GM08714 (cell line): ENCODE results near the gene ARHGAP26.

Experiments used
- H3K4me3 ChIP-seq: fragments of 200-500 bp; sonication (Bioruptor generic); 2 replicates; pipeline ENCODE4 v1.5.1; 2014; ENCODE audit warnings: mild to moderate bottlenecking, low read length, inconsistent platforms
- ZNF274 ChIP-seq: IDR thresholded peaks from 2 replicates; pipeline ENCODE4 v1.6.1; 2012; ENCODE audit warnings: mild to moderate bottlenecking, low read depth, low read length

The ARHGAP26 gene

GRCh38 chr5:143119881-143120341, 349.7 kb downstream of the ARHGAP26 start:
- no peak for TF ChIP-seq ZNF274
- H3K4me3 ChIP-seq = no peak overlapping the region

GRCh38 chr5:143120460-143121134, 350.4 kb downstream of the ARHGAP26 start:
- H3K4me3 ChIP-seq = no peak overlapping the region
- TF ChIP-seq ZNF274 = no peak

GRCh38 chr5:143121135-143121475, 350.9 kb downstream of the ARHGAP26 start:
- TF ChIP-seq ZNF274 = no peak
- no peak overlapping the region for H3K4me3 ChIP-seq

- H3K4me3 ChIP-seq = no peak overlapping the region
- no peak for TF ChIP-seq ZNF274
Measured at GRCh38 chr5:143124593-143124992, 354.4 kb downstream of the ARHGAP26 start.

- no peak for TF ChIP-seq ZNF274
- H3K4me3 ChIP-seq = no peak overlapping the region
Measured at GRCh38 chr5:143126174-143127019, 356.2 kb downstream of the ARHGAP26 start.

GRCh38 chr5:143128412-143129071, 358.4 kb downstream of the ARHGAP26 start:
- no peak overlapping the region for H3K4me3 ChIP-seq
- TF ChIP-seq ZNF274 = no peak

- no peak for TF ChIP-seq ZNF274
- no peak overlapping the region for H3K4me3 ChIP-seq
Measured at GRCh38 chr5:143129203-143129602, 359.0 kb downstream of the ARHGAP26 start.

GRCh38 chr5:143129910-143130612, 359.9 kb downstream of the ARHGAP26 start:
- no peak for TF ChIP-seq ZNF274
- H3K4me3 ChIP-seq = no peak overlapping the region

GRCh38 chr5:143130613-143131305, 360.6 kb downstream of the ARHGAP26 start:
- H3K4me3 ChIP-seq = no peak overlapping the region
- TF ChIP-seq ZNF274 = no peak

- TF ChIP-seq ZNF274 = no peak
- H3K4me3 ChIP-seq = no peak overlapping the region
Measured at GRCh38 chr5:143131972-143132371, 361.8 kb downstream of the ARHGAP26 start.

GRCh38 chr5:143132739-143133138, 362.6 kb downstream of the ARHGAP26 start:
- H3K4me3 ChIP-seq = no peak overlapping the region
- TF ChIP-seq ZNF274 = no peak

GRCh38 chr5:143133721-143134120, 363.5 kb downstream of the ARHGAP26 start:
- H3K4me3 ChIP-seq = no peak overlapping the region
- TF ChIP-seq ZNF274 = no peak

GRCh38 chr5:143134269-143134668, 364.1 kb downstream of the ARHGAP26 start:
- TF ChIP-seq ZNF274 = no peak

More at GRCh38 chr5:143134269-143134668, 364.1 kb downstream of the ARHGAP26 start:
- no peak overlapping the region for H3K4me3 ChIP-seq
